Measurements from ENCODE around the gene COX20. TPM values are rescaled to one million over a fixed set of nuclear protein-coding genes. Genes with fewer than 3 reads are reported as not detected.

COX20 gene
- total RNA-seq, 1 donor from 2014 or later: 68.8 TPM

- Histone ChIP-seq H3K9me3 (replicated peaks) (no peaks in the 10 kb centered on the region), H3K27ac (replicated peaks) (no peak overlapping the region), H3K4me1 (no peaks in the 10 kb centered on the region), H3K4me3 (no peak overlapping the region), H3K27me3 (ENCODE audit: low read depth) (no peaks in the 10 kb centered on the region), H3K36me3 (no peaks in the 10 kb centered on the region)
- DNase-seq: no peak
- no peak for TF ChIP-seq CTCF (IDR thresholded peaks at IDR 0.05; ENCODE audit: borderline replicate concordance)
- intact Hi-C loops (cut with micrococcal nuclease): no loop called here
Observed at GRCh38 chr1:244881552-244882280, 46.3 kb downstream of the COX20 start.

GRCh38 chr1:244887281-244887680 lies 51.8 kb downstream of the COX20 start:
- no peak overlapping the region for H3K4me3 ChIP-seq
- H3K36me3 ChIP-seq: no peaks in the 10 kb centered on the region
- no peaks in the 10 kb centered on the region for H3K27me3 ChIP-seq (ENCODE audit: low read depth)
- no peak overlapping the region for H3K27ac ChIP-seq (replicated peaks)
- no peaks in the 10 kb centered on the region for H3K4me1 ChIP-seq
- DNase-seq: no peak
- H3K9me3 ChIP-seq (replicated peaks): peaks cover 4% of the 10 kb centered on the region
- intact Hi-C loops (cut with micrococcal nuclease): no loop called here
- TF ChIP-seq CTCF (IDR thresholded peaks at IDR 0.05; ENCODE audit: borderline replicate concordance): no peak

- no peak for DNase-seq
- Histone ChIP-seq H3K4me3 (no peak overlapping the region), H3K27ac (replicated peaks) (no peak overlapping the region), H3K27me3 (ENCODE audit: low read depth) (no peaks in the 10 kb centered on the region), H3K9me3 (replicated peaks) (no peaks in the 10 kb centered on the region), H3K4me1 (no peaks in the 10 kb centered on the region), H3K36me3 (no peaks in the 10 kb centered on the region)
- TF ChIP-seq CTCF (IDR thresholded peaks at IDR 0.05; ENCODE audit: borderline replicate concordance): no peak
- intact Hi-C loops (cut with micrococcal nuclease): no loop called here
Observed at GRCh38 chr1:244893836-244894235, 58.4 kb downstream of the COX20 start.

Other genes with a start within 250 kb of the COX20 start
- 22.3 TPM for gene DESI2, start 182.5 kb upstream of the COX20 start, total RNA-seq
- gene HNRNPU, start 28.9 kb downstream of the COX20 start, total RNA-seq: 167 TPM

All from left ventricle myocardium inferior (tissue), 1 donor.